ENCODE measurements around the gene GOLM1. TPM values are rescaled to one million over a fixed set of nuclear protein-coding genes. Genes with fewer than 3 reads are reported as not detected.

Gene GOLM1
- total RNA-seq, 4 donors from 2014 or later: 52.7 to 59.7 (median 56.2) TPM

- TF ChIP-seq POLR2A (IDR thresholded peaks at IDR 0.05): no peak
- TF ChIP-seq, protein P1, sequence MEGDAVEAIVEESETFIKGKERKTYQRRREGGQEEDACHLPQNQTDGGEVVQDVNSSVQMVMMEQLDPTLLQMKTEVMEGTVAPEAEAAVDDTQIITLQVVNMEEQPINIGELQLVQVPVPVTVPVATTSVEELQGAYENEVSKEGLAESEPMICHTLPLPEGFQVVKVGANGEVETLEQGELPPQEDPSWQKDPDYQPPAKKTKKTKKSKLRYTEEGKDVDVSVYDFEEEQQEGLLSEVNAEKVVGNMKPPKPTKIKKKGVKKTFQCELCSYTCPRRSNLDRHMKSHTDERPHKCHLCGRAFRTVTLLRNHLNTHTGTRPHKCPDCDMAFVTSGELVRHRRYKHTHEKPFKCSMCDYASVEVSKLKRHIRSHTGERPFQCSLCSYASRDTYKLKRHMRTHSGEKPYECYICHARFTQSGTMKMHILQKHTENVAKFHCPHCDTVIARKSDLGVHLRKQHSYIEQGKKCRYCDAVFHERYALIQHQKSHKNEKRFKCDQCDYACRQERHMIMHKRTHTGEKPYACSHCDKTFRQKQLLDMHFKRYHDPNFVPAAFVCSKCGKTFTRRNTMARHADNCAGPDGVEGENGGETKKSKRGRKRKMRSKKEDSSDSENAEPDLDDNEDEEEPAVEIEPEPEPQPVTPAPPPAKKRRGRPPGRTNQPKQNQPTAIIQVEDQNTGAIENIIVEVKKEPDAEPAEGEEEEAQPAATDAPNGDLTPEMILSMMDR (IDR thresholded peaks at IDR 0.05): no peak
- H3K4me1 ChIP-seq: no peaks in the 10 kb centered on the region
- peak overlapping the region in 1 of 4 donors; percentile 26 for H3K27ac ChIP-seq
- H3K27me3 ChIP-seq: no peaks in the 10 kb centered on the region
- H3K4me3 ChIP-seq: no peak overlapping the region
- no peaks in the 10 kb centered on the region for H3K9me3 ChIP-seq
- no peak for DNase-seq
- peaks cover 0 to 35% (median 0%) of the 10 kb centered on the region in 3 donors for H3K36me3 ChIP-seq
These were observed 63.4 kb downstream of the GOLM1 start for GRCh38 chr9:86035827-86036440.

DNA sequence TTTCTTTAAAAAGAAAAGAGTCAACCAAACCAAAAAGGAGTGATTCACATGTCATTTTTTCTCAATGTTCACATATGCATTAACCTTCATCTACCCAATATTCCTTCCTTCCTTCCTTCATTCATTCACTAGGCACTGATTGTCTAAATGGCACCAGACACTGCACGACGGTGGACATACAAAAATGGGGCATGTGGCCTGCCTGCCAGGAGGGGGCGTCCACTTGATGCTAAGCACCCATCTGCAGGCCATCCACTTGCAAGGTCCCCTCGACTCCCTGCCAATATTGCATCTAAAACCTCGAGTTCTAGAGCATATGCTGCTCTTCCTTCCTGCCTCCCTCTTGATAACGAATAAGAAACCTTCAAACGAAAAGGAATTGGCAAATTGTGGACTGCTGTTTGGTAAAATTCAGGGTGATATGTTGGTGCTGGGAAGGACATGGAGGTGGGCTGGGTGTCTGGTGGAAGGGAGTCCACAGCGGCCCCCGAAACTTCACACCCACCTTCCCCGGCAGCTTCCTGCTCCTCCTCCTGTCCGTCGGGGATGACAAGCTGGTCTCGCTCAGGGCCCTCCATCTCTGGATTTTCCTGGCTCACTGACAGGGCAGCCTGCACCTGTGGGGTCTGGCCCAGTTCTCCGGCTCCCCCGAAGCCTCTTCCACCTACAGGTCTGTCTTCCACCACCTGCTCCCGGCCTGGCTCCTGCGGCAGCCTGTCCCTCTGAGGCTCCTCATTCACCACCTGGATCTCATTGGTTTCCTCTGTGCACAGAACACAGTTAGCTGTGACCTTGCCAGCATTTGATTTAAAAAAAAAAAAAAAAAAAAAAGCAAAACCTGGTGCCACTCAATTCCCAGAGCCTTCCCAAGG is 64.3 kb downstream of the GOLM1 start:
- Histone ChIP-seq H3K36me3 (peaks cover 0 to 35% (median 0%) of the 10 kb centered on the region in 3 donors), H3K27me3 (no peaks in the 10 kb centered on the region), H3K9me3 (no peaks in the 10 kb centered on the region), H3K4me3 (no peak overlapping the region), H3K27ac (no peak overlapping the region), H3K4me1 (no peaks in the 10 kb centered on the region)
- peak in 1 of 3 donors; percentile 72 for DNase-seq
- TF ChIP-seq, protein P1 (IDR thresholded peaks at IDR 0.05): peak in 4 of 6 experiments; percentile 4 to 59 (median 40)
- TF ChIP-seq POLR2A (IDR thresholded peaks at IDR 0.05): no peak

GRCh38 chr9:86027767-86028166 is 71.6 kb downstream of the GOLM1 start:
- DNase-seq: no peak
- Histone ChIP-seq H3K27me3 (no peaks in the 10 kb centered on the region), H3K4me1 (no peaks in the 10 kb centered on the region), H3K36me3 (peaks cover 0 to 42% (median 0%) of the 10 kb centered on the region in 3 donors), H3K9me3 (no peaks in the 10 kb centered on the region), H3K4me3 (no peak overlapping the region), H3K27ac (no peak overlapping the region)
- TF ChIP-seq, protein P1 (IDR thresholded peaks at IDR 0.05): no peak
- TF ChIP-seq POLR2A (IDR thresholded peaks at IDR 0.05): no peak

DNA sequence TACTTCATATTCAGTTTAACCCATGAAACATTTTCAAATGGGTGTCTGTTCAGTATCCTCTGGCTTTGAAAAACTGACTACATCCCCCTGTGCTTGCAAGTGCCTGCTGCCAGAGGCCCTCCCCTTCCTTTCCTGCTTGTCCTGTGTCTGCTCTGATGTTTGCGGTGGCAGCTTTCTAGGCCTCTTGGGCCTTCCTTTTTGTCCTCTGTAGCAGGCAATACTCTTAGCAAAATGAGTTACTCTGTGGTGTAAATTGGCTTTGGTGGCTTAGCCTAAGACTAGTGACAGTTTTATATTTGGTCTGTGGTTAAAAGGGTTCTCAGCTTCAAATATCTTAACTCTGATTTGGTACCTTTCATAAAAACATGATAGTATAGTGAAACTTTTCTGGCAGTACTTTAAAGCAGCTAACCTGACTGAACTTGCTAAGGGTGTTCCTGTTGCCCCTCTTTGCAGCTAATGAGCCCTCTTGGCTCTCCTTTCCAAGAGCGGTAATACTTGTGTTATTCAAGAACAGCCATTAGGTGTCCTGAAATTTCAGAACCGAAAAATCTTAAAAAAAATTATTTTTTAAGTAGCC is 76.6 kb downstream of the GOLM1 start:
- peaks cover 0 to 65% (median 0%) of the 10 kb centered on the region in 3 donors for H3K36me3 ChIP-seq
- TF ChIP-seq, protein P1 (IDR thresholded peaks at IDR 0.05): no peak
- TF ChIP-seq POLR2A (IDR thresholded peaks at IDR 0.05): no peak
- DNase-seq: no peak
- H3K9me3 ChIP-seq: no peaks in the 10 kb centered on the region
- H3K4me1 ChIP-seq: no peaks in the 10 kb centered on the region
- H3K27me3 ChIP-seq: no peaks in the 10 kb centered on the region
- H3K27ac ChIP-seq: no peak overlapping the region
- H3K4me3 ChIP-seq: no peak overlapping the region

DNA sequence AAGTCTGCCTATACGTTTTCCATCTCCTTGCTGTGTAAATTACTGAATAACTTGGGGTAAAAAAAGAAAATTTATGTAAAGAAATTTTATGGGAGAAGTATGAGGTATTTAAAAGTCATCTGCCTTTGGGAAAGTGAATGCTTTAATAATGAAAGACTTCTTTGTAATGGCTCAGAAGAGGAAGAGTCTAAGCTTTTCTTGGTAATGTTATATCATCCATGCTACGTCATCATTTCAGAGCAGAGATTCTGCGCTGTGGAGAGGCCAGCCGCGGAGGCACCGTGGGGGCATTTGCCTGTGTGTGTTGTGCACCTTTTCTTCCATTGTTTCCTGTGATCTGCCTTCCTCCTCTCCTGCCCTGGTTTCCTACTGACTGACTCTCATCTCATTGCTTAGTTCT is 78.2 kb downstream of the GOLM1 start:
- Histone ChIP-seq H3K9me3 (no peaks in the 10 kb centered on the region), H3K36me3 (peaks cover 0 to 65% (median 0%) of the 10 kb centered on the region in 3 donors), H3K4me3 (no peak overlapping the region), H3K4me1 (no peaks in the 10 kb centered on the region), H3K27ac (no peak overlapping the region), H3K27me3 (no peaks in the 10 kb centered on the region)
- TF ChIP-seq POLR2A (IDR thresholded peaks at IDR 0.05): no peak
- TF ChIP-seq, protein P1 (IDR thresholded peaks at IDR 0.05): no peak
- DNase-seq: no peak

Data from Peyer's patch (tissue), 4 donors.